Measurements from ENCODE around the gene RBPMS2.

GRCh38 chr15:64742385-64742784 is 33.0 kb downstream of the RBPMS2 start:
- TF ChIP-seq CTCF (IDR thresholded peaks at IDR 0.05; ENCODE audit: low read depth, low read length, missing input control) = no peak
- TF ChIP-seq JUND (IDR thresholded peaks at IDR 0.05) = no peak
- TF ChIP-seq GABPA (IDR thresholded peaks at IDR 0.05 in 1 of 2, conservative IDR thresholded peaks at IDR 0.05 in 1 of 2) = no peak
- TF ChIP-seq ATF3 (IDR thresholded peaks at IDR 0.05) = no peak
- TF ChIP-seq EGR1 (IDR thresholded peaks at IDR 0.05; ENCODE audit: low read depth in 2 of 2) = no peak
- no peak for TF ChIP-seq ZBTB33 (IDR thresholded peaks at IDR 0.05)
- TF ChIP-seq FOXA1 (IDR thresholded peaks at IDR 0.05) = no peak
- no peak for TF ChIP-seq SP1 (IDR thresholded peaks at IDR 0.05)
- TF ChIP-seq MAX (IDR thresholded peaks at IDR 0.05) = no peak
- TF ChIP-seq NR2F2 (IDR thresholded peaks at IDR 0.05) = no peak
- no peak for TF ChIP-seq RAD21 (IDR thresholded peaks at IDR 0.05)
- no peak for TF ChIP-seq REST (IDR thresholded peaks at IDR 0.05)

Data from liver (tissue), 3 donors.